Stimulated activated effector memory CD8-positive, alpha-beta T cell treated with anti-CD3 and anti-CD28 coated beads, Interleukin-12 subunit alpha, Interleukin-12 subunit beta, amount 100 ng/mL, for 72 hours (primary cell): ENCODE data around the gene IL1RAPL2.
A peak's percentile ranks its signal among the peaks of the same experiment; 100 is the strongest.
"Not testable (repeated sequence)": the region's sequence is repeated elsewhere in the genome, so short reads cannot be mapped to it uniquely, and the experiment has no call there.

ENCODE experiments used
- ATAC-seq: fragments of 150-1000 bp; cut with Tn5 transposase; 2 replicates; pipeline ENCODE4 v1.10.0; 2021
- DNase-seq, 2 donors: peaks; one replicate each; pipeline ENCODE4 v3.0.0; 2021 to 2022; ENCODE audit warnings: low spot score in 2 of 2
- H3K27ac Mint-ChIP-seq: one replicate; pipeline ENCODE4 v1.8.0; 2022; ENCODE audit warnings: mild to moderate bottlenecking, mixed read lengths
- H3K36me3 Mint-ChIP-seq: one replicate; pipeline ENCODE4 v1.8.0; 2022; ENCODE audit warnings: mild to moderate bottlenecking, mixed read lengths
- H3K4me1 Mint-ChIP-seq: one replicate; pipeline ENCODE4 v1.8.0; 2022; ENCODE audit warnings: mixed read lengths
- H3K4me3 Mint-ChIP-seq: one replicate; pipeline ENCODE4 v1.8.0; 2022; ENCODE audit warnings: mild to moderate bottlenecking, mixed read lengths
- H3K9me3 Mint-ChIP-seq: one replicate; pipeline ENCODE4 v1.8.0; 2022; ENCODE audit warnings: mixed read lengths

Gene IL1RAPL2

GRCh38 chrX:104877504-104877903, 311.5 kb downstream of the IL1RAPL2 start:
- H3K4me1 Mint-ChIP-seq = no peaks in the 10 kb centered on the region
- DNase-seq = no peak
- H3K4me3 Mint-ChIP-seq = no peak overlapping the region
- no peak overlapping the region for H3K27ac Mint-ChIP-seq
- no peaks in the 10 kb centered on the region for H3K36me3 Mint-ChIP-seq
- H3K9me3 Mint-ChIP-seq = no peaks in the 10 kb centered on the region
- ATAC-seq = no peak

GRCh38 chrX:104902070-104902469, 336.1 kb downstream of the IL1RAPL2 start:
- DNase-seq (no peak), ATAC-seq (no peak)
- H3K9me3 Mint-ChIP-seq = no peaks in the 10 kb centered on the region
- H3K27ac Mint-ChIP-seq = no peak overlapping the region
- no peaks in the 10 kb centered on the region for H3K36me3 Mint-ChIP-seq
- no peaks in the 10 kb centered on the region for H3K4me1 Mint-ChIP-seq
- H3K4me3 Mint-ChIP-seq = no peak overlapping the region

GRCh38 chrX:104909694-104910093, 343.7 kb downstream of the IL1RAPL2 start:
- DNase-seq, H3K4me1 Mint-ChIP-seq, H3K27ac Mint-ChIP-seq, H3K9me3 Mint-ChIP-seq, ATAC-seq, H3K36me3 Mint-ChIP-seq: not testable (repeated sequence)
- H3K4me3 Mint-ChIP-seq = peak overlapping the region; percentile 36

- Mint-ChIP-seq H3K4me3 (no peak overlapping the region), H3K27ac (no peak overlapping the region), H3K36me3 (peaks cover 6% of the 10 kb centered on the region), H3K4me1 (no peaks in the 10 kb centered on the region), H3K9me3 (no peaks in the 10 kb centered on the region)
- DNase-seq = no peak
- no peak for ATAC-seq
These were observed 347.3 kb downstream of the IL1RAPL2 start for GRCh38 chrX:104913348-104913747.

- H3K4me3 Mint-ChIP-seq, H3K4me1 Mint-ChIP-seq, DNase-seq, ATAC-seq, H3K9me3 Mint-ChIP-seq, H3K27ac Mint-ChIP-seq, H3K36me3 Mint-ChIP-seq: not testable (repeated sequence)
These were observed 348.7 kb downstream of the IL1RAPL2 start for GRCh38 chrX:104914686-104915085.

GRCh38 chrX:104918122-104918521, 352.1 kb downstream of the IL1RAPL2 start:
- DNase-seq (no peak), ATAC-seq (no peak)
- Mint-ChIP-seq H3K36me3 (no peaks in the 10 kb centered on the region), H3K4me1 (no peaks in the 10 kb centered on the region), H3K4me3 (no peak overlapping the region), H3K27ac (no peak overlapping the region), H3K9me3 (no peaks in the 10 kb centered on the region)

GRCh38 chrX:104921584-104922205, 355.7 kb downstream of the IL1RAPL2 start:
- Mint-ChIP-seq H3K9me3 (no peaks in the 10 kb centered on the region), H3K27ac (no peak overlapping the region), H3K4me1 (no peaks in the 10 kb centered on the region), H3K36me3 (no peaks in the 10 kb centered on the region), H3K4me3 (no peak overlapping the region)
- DNase-seq (no peak), ATAC-seq (no peak)

- no peak overlapping the region for H3K27ac Mint-ChIP-seq
- H3K4me1 Mint-ChIP-seq = no peaks in the 10 kb centered on the region
- H3K36me3 Mint-ChIP-seq = no peaks in the 10 kb centered on the region
- no peaks in the 10 kb centered on the region for H3K9me3 Mint-ChIP-seq
- ATAC-seq (peak; percentile 65), DNase-seq (peak; percentile 8 to 50)
- H3K4me3 Mint-ChIP-seq = no peak overlapping the region
These were observed 356.2 kb downstream of the IL1RAPL2 start for GRCh38 chrX:104922206-104922621.

- ATAC-seq (no peak), DNase-seq (no peak)
- no peak overlapping the region for H3K4me3 Mint-ChIP-seq
- H3K36me3 Mint-ChIP-seq = no peaks in the 10 kb centered on the region
- H3K4me1 Mint-ChIP-seq = no peaks in the 10 kb centered on the region
- peaks cover 3% of the 10 kb centered on the region for H3K9me3 Mint-ChIP-seq
- no peak overlapping the region for H3K27ac Mint-ChIP-seq
These were observed 363.3 kb downstream of the IL1RAPL2 start for GRCh38 chrX:104929324-104929723.

- no peak for ATAC-seq
These were observed 369.6 kb downstream of the IL1RAPL2 start for GRCh38 chrX:104935581-104935980.

GRCh38 chrX:104953251-104953650, 387.3 kb downstream of the IL1RAPL2 start:
- H3K36me3 Mint-ChIP-seq = no peaks in the 10 kb centered on the region
- DNase-seq (no peak), ATAC-seq (no peak)
- H3K9me3 Mint-ChIP-seq = no peaks in the 10 kb centered on the region
- H3K27ac Mint-ChIP-seq = no peak overlapping the region
- no peaks in the 10 kb centered on the region for H3K4me1 Mint-ChIP-seq
- H3K4me3 Mint-ChIP-seq = no peak overlapping the region

More at GRCh38 chrX:104935581-104935980, 369.6 kb downstream of the IL1RAPL2 start:
- Mint-ChIP-seq H3K4me1 (no peaks in the 10 kb centered on the region), H3K27ac (no peak overlapping the region), H3K36me3 (no peaks in the 10 kb centered on the region), H3K4me3 (no peak overlapping the region), H3K9me3 (no peaks in the 10 kb centered on the region)
- DNase-seq = no peak

GRCh38 chrX:104961926-104962325, 395.9 kb downstream of the IL1RAPL2 start:
- no peaks in the 10 kb centered on the region for H3K36me3 Mint-ChIP-seq
- H3K27ac Mint-ChIP-seq = no peak overlapping the region
- DNase-seq (no peak), ATAC-seq (no peak)
- H3K4me3 Mint-ChIP-seq = no peak overlapping the region
- peaks cover 2% of the 10 kb centered on the region for H3K9me3 Mint-ChIP-seq
- no peaks in the 10 kb centered on the region for H3K4me1 Mint-ChIP-seq

- no peak overlapping the region for H3K4me3 Mint-ChIP-seq
- DNase-seq (no peak), ATAC-seq (no peak)
- peaks cover 4% of the 10 kb centered on the region for H3K9me3 Mint-ChIP-seq
- no peaks in the 10 kb centered on the region for H3K4me1 Mint-ChIP-seq
- H3K36me3 Mint-ChIP-seq = no peaks in the 10 kb centered on the region
- no peak overlapping the region for H3K27ac Mint-ChIP-seq
These were observed 402.2 kb downstream of the IL1RAPL2 start for GRCh38 chrX:104968241-104968640.

- Mint-ChIP-seq H3K4me3 (no peak overlapping the region), H3K9me3 (no peaks in the 10 kb centered on the region), H3K27ac (no peak overlapping the region), H3K4me1 (no peaks in the 10 kb centered on the region), H3K36me3 (no peaks in the 10 kb centered on the region)
- DNase-seq (no peak), ATAC-seq (no peak)
These were observed 406.7 kb downstream of the IL1RAPL2 start for GRCh38 chrX:104972737-104973136.

- DNase-seq = no peak
- H3K4me1 Mint-ChIP-seq = no peaks in the 10 kb centered on the region
- no peak overlapping the region for H3K27ac Mint-ChIP-seq
- H3K4me3 Mint-ChIP-seq = no peak overlapping the region
- no peak for ATAC-seq
- peaks cover 5% of the 10 kb centered on the region for H3K9me3 Mint-ChIP-seq
- H3K36me3 Mint-ChIP-seq = no peaks in the 10 kb centered on the region
These were observed 421.1 kb downstream of the IL1RAPL2 start for GRCh38 chrX:104987063-104987462.

- H3K9me3 Mint-ChIP-seq = peaks cover 6% of the 10 kb centered on the region
- H3K4me3 Mint-ChIP-seq = no peak overlapping the region
- DNase-seq (no peak), ATAC-seq (no peak)
- H3K4me1 Mint-ChIP-seq = no peaks in the 10 kb centered on the region
- H3K27ac Mint-ChIP-seq = no peak overlapping the region
- H3K36me3 Mint-ChIP-seq = no peaks in the 10 kb centered on the region
These were observed 422.0 kb downstream of the IL1RAPL2 start for GRCh38 chrX:104988038-104988437.

- Mint-ChIP-seq H3K4me3 (no peak overlapping the region), H3K27ac (no peak overlapping the region), H3K9me3 (peaks cover 19% of the 10 kb centered on the region), H3K4me1 (no peaks in the 10 kb centered on the region), H3K36me3 (no peaks in the 10 kb centered on the region)
- DNase-seq (no peak), ATAC-seq (no peak)
These were observed 429.5 kb downstream of the IL1RAPL2 start for GRCh38 chrX:104995546-104995945.
